ENCODE results near the gene DSCAML1.

DSCAML1 gene

DNA sequence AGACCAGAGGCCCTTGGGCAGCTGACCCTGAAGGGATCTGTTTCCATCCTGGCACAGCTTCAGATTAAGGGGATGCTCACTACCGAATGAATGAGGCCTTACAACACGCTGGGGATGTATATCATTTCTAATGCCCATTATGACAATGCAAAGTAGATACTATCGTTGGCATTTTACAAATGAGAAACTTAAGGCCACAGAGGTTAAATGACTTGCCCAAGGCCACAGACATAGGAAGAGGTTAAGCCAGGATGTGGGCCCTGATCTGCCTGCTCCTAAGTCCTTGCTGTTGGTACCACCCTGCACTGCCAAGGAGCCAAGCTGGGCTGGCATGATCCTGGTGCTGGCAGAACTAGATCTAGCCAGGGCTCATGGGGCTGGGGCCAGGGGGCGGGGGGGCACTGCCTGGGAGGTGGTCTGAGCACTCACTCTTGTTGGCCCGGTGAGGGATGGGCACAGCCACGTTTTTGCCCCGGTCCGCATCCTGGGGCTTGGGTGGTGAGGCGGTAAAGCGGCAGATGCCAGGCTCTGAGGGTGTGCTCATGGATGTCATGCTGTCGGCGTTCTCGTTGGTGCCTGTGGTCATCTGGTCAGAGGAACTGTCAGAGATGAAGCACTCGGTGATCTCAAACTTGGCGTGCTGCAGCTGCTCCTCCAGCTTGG lies 366.6 kb downstream of the DSCAML1 start:
- no peak for DNase-seq
- Histone ChIP-seq H3K4me1 (peaks cover 4% of the 10 kb centered on the region), H3K36me3 (no peaks in the 10 kb centered on the region), H3K9me3 (no peaks in the 10 kb centered on the region), H3K27me3 (no peaks in the 10 kb centered on the region), H3K4me3 (ENCODE audit: low read depth, low read length) (no peak overlapping the region)
- TF ChIP-seq, protein P1, sequence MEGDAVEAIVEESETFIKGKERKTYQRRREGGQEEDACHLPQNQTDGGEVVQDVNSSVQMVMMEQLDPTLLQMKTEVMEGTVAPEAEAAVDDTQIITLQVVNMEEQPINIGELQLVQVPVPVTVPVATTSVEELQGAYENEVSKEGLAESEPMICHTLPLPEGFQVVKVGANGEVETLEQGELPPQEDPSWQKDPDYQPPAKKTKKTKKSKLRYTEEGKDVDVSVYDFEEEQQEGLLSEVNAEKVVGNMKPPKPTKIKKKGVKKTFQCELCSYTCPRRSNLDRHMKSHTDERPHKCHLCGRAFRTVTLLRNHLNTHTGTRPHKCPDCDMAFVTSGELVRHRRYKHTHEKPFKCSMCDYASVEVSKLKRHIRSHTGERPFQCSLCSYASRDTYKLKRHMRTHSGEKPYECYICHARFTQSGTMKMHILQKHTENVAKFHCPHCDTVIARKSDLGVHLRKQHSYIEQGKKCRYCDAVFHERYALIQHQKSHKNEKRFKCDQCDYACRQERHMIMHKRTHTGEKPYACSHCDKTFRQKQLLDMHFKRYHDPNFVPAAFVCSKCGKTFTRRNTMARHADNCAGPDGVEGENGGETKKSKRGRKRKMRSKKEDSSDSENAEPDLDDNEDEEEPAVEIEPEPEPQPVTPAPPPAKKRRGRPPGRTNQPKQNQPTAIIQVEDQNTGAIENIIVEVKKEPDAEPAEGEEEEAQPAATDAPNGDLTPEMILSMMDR (IDR thresholded peaks at IDR 0.05; ENCODE audit: low read depth, low read length) = no peak

DNA sequence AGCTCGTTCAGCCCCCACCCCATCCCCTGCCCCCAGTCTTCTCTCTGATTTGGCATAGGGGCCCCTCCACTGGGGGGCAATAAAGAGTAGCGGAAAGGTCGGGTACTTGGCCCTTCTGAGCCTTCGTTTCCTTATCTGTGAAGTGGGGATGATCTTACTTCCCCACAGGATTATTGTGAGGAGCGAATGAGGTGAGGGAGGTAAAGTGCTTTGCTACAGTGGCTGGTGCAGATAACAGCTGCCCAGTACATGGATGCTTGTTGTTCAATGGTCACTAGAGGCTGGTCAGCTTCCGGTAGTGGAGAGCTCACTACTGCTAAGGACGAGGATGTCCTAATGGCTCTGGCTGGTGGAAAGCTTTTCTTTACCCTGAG lies 368.2 kb downstream of the DSCAML1 start:
- Histone ChIP-seq H3K4me3 (ENCODE audit: low read depth, low read length) (no peak overlapping the region), H3K9me3 (no peaks in the 10 kb centered on the region), H3K36me3 (no peaks in the 10 kb centered on the region), H3K4me1 (peaks cover 4% of the 10 kb centered on the region), H3K27me3 (no peaks in the 10 kb centered on the region)
- TF ChIP-seq, protein P1 (IDR thresholded peaks at IDR 0.05; ENCODE audit: low read depth, low read length) = 0 out of 2 replicates have a peak, but pooled peaks have one; percentile 6
- DNase-seq = no peak

DNA sequence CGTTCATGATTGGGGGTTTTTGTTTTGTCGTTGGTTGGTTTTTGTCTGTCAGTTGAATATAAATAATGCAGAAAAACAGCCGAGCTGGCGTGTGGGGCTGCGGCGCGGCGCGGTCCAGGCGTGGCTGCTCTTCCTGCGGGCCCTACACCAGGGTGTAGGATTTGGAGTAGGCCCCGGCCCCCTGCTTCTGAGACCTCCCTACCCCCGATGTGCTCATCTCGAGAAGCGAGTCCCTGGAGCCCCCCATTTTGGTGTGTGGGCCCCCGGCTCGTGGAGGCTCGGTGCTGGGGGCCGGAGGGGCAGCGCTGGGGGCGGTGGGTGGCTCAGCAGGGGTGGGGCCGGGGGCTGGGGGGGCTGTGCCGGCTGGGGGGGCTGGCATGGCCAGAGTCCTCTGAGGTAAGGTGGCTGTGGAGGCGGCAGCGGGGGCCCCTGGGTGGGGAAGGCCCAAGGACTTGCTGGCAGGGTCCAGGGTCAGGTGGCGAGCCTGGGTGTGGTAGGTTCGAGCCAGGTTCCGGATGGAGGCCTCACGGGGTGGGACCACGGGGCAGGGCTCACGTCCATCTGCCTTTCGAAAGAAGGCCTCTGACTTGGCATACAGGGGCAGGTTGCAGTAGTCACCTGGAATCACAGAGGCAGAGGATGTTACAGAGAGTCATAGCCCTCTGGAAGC lies 368.7 kb downstream of the DSCAML1 start:
- Histone ChIP-seq H3K36me3 (no peaks in the 10 kb centered on the region), H3K9me3 (no peaks in the 10 kb centered on the region), H3K4me1 (peaks cover 4% of the 10 kb centered on the region), H3K27me3 (no peaks in the 10 kb centered on the region), H3K4me3 (ENCODE audit: low read depth, low read length) (no peak overlapping the region)
- TF ChIP-seq, protein P1 (IDR thresholded peaks at IDR 0.05; ENCODE audit: low read depth, low read length) = no peak
- no peak for DNase-seq

DNA sequence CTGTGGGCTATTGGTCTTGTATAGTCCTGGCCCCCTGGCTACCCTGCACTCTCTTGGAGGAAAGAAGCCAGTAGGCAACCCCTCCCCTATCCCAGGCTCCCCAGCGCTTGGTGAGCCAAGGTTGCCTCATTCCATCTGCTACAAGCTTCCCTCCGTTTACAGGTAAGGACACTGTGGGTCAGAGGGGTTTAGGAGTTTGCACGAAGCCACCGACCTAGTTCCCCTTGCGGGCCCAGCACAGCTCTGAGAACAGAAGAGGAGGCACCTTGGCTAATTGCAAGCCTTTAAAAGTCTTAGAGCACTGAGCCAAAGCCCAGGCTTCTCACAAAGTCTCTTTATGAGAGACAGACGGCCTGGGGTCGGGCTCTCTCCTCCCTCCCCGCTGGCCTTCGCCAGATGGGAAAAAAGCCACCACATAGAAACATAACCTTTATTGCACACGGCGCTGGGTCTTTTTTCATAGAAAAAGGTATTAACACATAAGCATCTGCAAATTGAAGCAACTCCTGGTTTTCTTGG lies 369.6 kb downstream of the DSCAML1 start:
- peaks cover 4% of the 10 kb centered on the region for H3K4me1 ChIP-seq
- H3K9me3 ChIP-seq = no peaks in the 10 kb centered on the region
- TF ChIP-seq, protein P1 (IDR thresholded peaks at IDR 0.05; ENCODE audit: low read depth, low read length) = no peak
- no peaks in the 10 kb centered on the region for H3K27me3 ChIP-seq
- no peaks in the 10 kb centered on the region for H3K36me3 ChIP-seq
- no peak for DNase-seq
- H3K4me3 ChIP-seq (ENCODE audit: low read depth, low read length) = no peak overlapping the region

DNA sequence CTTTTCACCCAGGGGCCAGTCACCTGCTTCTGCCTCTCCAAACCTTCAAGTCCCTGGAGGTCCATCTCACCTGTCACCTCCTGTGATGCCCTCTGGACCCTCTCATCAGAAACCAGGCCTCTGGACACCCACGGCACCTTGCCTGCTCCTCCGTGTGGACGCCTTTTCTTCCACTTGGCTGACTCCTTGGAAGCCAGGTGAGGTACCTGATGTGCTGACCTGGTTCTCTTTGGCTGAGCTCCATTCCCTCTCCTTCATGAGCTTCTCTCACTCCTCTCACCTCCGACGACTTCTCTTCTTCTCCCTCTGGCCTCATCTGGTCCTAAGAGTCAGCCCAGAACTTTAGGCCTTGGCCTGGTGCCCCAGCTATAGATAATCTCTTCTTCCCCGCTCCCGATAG lies 370.1 kb downstream of the DSCAML1 start:
- Histone ChIP-seq H3K4me1 (peaks cover 4% of the 10 kb centered on the region), H3K27me3 (no peaks in the 10 kb centered on the region), H3K4me3 (ENCODE audit: low read depth, low read length) (no peak overlapping the region), H3K36me3 (no peaks in the 10 kb centered on the region), H3K9me3 (no peaks in the 10 kb centered on the region)
- no peak for DNase-seq
- TF ChIP-seq, protein P1 (IDR thresholded peaks at IDR 0.05; ENCODE audit: low read depth, low read length) = no peak

DNA sequence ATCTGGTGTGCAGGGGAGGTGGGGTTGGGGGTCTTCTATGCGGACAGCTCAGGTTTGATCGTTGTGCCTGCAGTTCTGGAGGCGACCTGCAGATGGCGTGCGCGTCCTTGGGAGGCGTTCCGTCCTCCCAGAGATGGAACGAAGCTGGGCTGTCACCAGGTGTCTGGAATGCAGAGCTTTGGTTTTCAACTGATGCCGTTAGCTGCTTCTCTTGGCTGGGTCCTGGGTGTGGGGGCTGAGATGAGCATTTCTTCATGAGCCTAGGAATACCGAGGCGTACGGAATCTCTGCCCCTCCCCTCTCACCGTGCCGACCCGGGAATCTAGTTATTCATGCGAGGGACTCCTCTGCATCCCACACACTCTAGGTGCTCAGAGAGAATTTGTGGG lies 370.7 kb downstream of the DSCAML1 start:
- Histone ChIP-seq H3K9me3 (no peaks in the 10 kb centered on the region), H3K4me3 (ENCODE audit: low read depth, low read length) (no peak overlapping the region), H3K4me1 (peaks cover 4% of the 10 kb centered on the region), H3K36me3 (no peaks in the 10 kb centered on the region), H3K27me3 (no peaks in the 10 kb centered on the region)
- DNase-seq = peak; percentile 86
- TF ChIP-seq, protein P1 (IDR thresholded peaks at IDR 0.05; ENCODE audit: low read depth, low read length) = peak; percentile 99
